HFFc6 (cell line): Measurements from ENCODE around the gene IL1R1. TPM values are rescaled to one million over a fixed set of nuclear protein-coding genes. Genes with fewer than 3 reads are reported as not detected.

Experiments
- DNase-seq: peaks from one replicate; pipeline ENCODE4 v3.0.0-alpha.2; 2018
- H3K27ac Mint-ChIP-seq: 2 replicates; pipeline ENCODE4 v1.8.0; 2020; ENCODE audit warnings: mild to moderate bottlenecking, mixed read lengths
- H3K27me3 Mint-ChIP-seq: 2 replicates; pipeline ENCODE4 v1.8.0; 2021; ENCODE audit warnings: mild to moderate bottlenecking, moderate library complexity, mixed read lengths; ENCODE audit not compliant: insufficient read depth
- H3K36me3 Mint-ChIP-seq: 2 replicates; pipeline ENCODE4 v1.8.0; 2021; ENCODE audit warnings: low read depth, mixed read lengths
- H3K4me1 Mint-ChIP-seq: 2 replicates; pipeline ENCODE4 v1.8.0; 2020; ENCODE audit warnings: low read depth, mixed read lengths
- H3K4me3 Mint-ChIP-seq: 2 replicates; pipeline ENCODE4 v1.8.0; 2020; ENCODE audit warnings: mild to moderate bottlenecking, moderate library complexity, mixed read lengths
- H3K9me3 Mint-ChIP-seq: 2 replicates; pipeline ENCODE4 v1.8.0; 2020; ENCODE audit warnings: mild to moderate bottlenecking, mixed read lengths
- CTCF ChIP-seq: fragments of 200-600 bp; sonication (generic); IDR thresholded peaks from 2 replicates; pipeline ENCODE4 v1.5.0; 2021; ENCODE audit warnings: antibody characterized with exemption, mild to moderate bottlenecking
- total RNA-seq, 6 experiments: library from RNA; stranded (reverse); fragmentation: NEBNext Ultra II Directional; extraction: Animal tissue kit (Norgen Biotek cat#: 25700); gene quantifications; 2 replicates in 1 of 6; 3 replicates in 5 of 6; pipeline ENCODE4 v1.2.3, GENCODE V29; 2021

Gene IL1R1
- total RNA-seq, 6 experiments from 2014 or later, result 13.8 to 25.0 (median 22.9) TPM

GRCh38 chr2:102190430-102191107 lies 48.0 kb downstream of the IL1R1 start:
- H3K4me1 Mint-ChIP-seq, result peaks cover 31% of the 10 kb centered on the region

GRCh38 chr2:102191501-102191900 lies 49.0 kb downstream of the IL1R1 start:
- 0 out of 2 replicates have a peak, but pooled peaks cover 3% of the 10 kb centered on the region for H3K36me3 Mint-ChIP-seq
- peaks cover 7% of the 10 kb centered on the region; the same call in 1 of the 2 replicates for H3K27me3 Mint-ChIP-seq
- no peak for TF ChIP-seq CTCF
- no peak for DNase-seq
- H3K4me1 Mint-ChIP-seq, result peaks cover 31% of the 10 kb centered on the region
- H3K4me3 Mint-ChIP-seq, result no peak overlapping the region
- no peak overlapping the region for H3K27ac Mint-ChIP-seq
- H3K9me3 Mint-ChIP-seq, result no peaks in the 10 kb centered on the region

More at GRCh38 chr2:102190430-102191107, 48.0 kb downstream of the IL1R1 start:
- 0 out of 2 replicates have a peak, but pooled peaks cover 3% of the 10 kb centered on the region for H3K36me3 Mint-ChIP-seq
- H3K27me3 Mint-ChIP-seq, result peaks cover 7% of the 10 kb centered on the region; the same call in 1 of the 2 replicates
- no peak overlapping the region for H3K4me3 Mint-ChIP-seq
- H3K27ac Mint-ChIP-seq, result no peak overlapping the region
- no peaks in the 10 kb centered on the region for H3K9me3 Mint-ChIP-seq
- TF ChIP-seq CTCF, result no peak
- no peak for DNase-seq

GRCh38 chr2:102193074-102193473 lies 50.5 kb downstream of the IL1R1 start:
- Mint-ChIP-seq H3K36me3 (no peaks in the 10 kb centered on the region), H3K4me3 (peak overlapping the region; percentile 21; the same call in 1 of the 2 replicates), H3K27ac (no peak overlapping the region), H3K9me3 (no peaks in the 10 kb centered on the region), H3K27me3 (peaks cover 6% of the 10 kb centered on the region), H3K4me1 (peaks cover 27% of the 10 kb centered on the region)
- TF ChIP-seq CTCF, result no peak
- DNase-seq, result peak; percentile 10

- Mint-ChIP-seq H3K36me3 (no peaks in the 10 kb centered on the region), H3K9me3 (no peaks in the 10 kb centered on the region), H3K27ac (no peak overlapping the region), H3K4me1 (peaks cover 26% of the 10 kb centered on the region), H3K27me3 (peaks cover 6% of the 10 kb centered on the region), H3K4me3 (no peak overlapping the region)
- no peak for DNase-seq
- TF ChIP-seq CTCF, result no peak
Observed at GRCh38 chr2:102194609-102195268, 52.2 kb downstream of the IL1R1 start.

GRCh38 chr2:102197389-102198137 lies 55.0 kb downstream of the IL1R1 start:
- H3K9me3 Mint-ChIP-seq, result no peaks in the 10 kb centered on the region

More at GRCh38 chr2:102197389-102198137, 55.0 kb downstream of the IL1R1 start:
- TF ChIP-seq CTCF, result no peak
- peaks cover 9% of the 10 kb centered on the region for H3K27me3 Mint-ChIP-seq
- DNase-seq, result no peak
- H3K27ac Mint-ChIP-seq, result no peak overlapping the region
- peaks cover 14% of the 10 kb centered on the region for H3K4me1 Mint-ChIP-seq
- no peaks in the 10 kb centered on the region for H3K36me3 Mint-ChIP-seq
- H3K4me3 Mint-ChIP-seq, result no peak overlapping the region
